BLaER1 treated with 17β-estradiol and CSF1 and Interleukin-3, amounts not matched to agents 10 nM and 100 nM (cell line): Measurements from ENCODE around the gene DELE1.

Source experiments
- H3K27ac ChIP-seq, 11 experiments: shearing (Covaris generic); formaldehyde crosslinking; 2 replicates each; pipeline ENCODE4 v1.8.1; 2022
- H3K27me3 ChIP-seq, 11 experiments: shearing (Covaris generic); formaldehyde crosslinking; 2 replicates each; pipeline ENCODE4 v1.8.1; 2022
- H3K36me3 ChIP-seq, 11 experiments: shearing (Covaris generic); formaldehyde crosslinking; 2 replicates each; pipeline ENCODE4 v1.8.1; 2022
- H3K4me1 ChIP-seq, 10 experiments: shearing (Covaris generic); formaldehyde crosslinking; 2 replicates each; pipeline ENCODE4 v1.8.1; 2022
- H3K4me2 ChIP-seq, 11 experiments: shearing (Covaris generic); formaldehyde crosslinking; 2 replicates each; pipeline ENCODE4 v1.8.1; 2022
- H3K4me3 ChIP-seq, 10 experiments: shearing (Covaris generic); formaldehyde crosslinking; 2 replicates each; pipeline ENCODE4 v1.8.1; 2022
- H3K9ac ChIP-seq, 11 experiments: shearing (Covaris generic); formaldehyde crosslinking; 2 replicates each; pipeline ENCODE4 v1.8.1; 2022
- H3K9me3 ChIP-seq, 11 experiments: shearing (Covaris generic); formaldehyde crosslinking; replicated peaks in 1 of 11; 2 replicates each; pipeline ENCODE4 v1.8.1; 2022
- H4K20me1 ChIP-seq, 11 experiments: shearing (Covaris generic); formaldehyde crosslinking; 2 replicates each; pipeline ENCODE4 v1.8.1; 2022
- Cebpa-rat ChIP-seq, 11 experiments: shearing (Covaris generic); IDR thresholded peaks; 2 replicates each; pipeline ENCODE4 v1.8.1; 2022

Gene DELE1

DNA sequence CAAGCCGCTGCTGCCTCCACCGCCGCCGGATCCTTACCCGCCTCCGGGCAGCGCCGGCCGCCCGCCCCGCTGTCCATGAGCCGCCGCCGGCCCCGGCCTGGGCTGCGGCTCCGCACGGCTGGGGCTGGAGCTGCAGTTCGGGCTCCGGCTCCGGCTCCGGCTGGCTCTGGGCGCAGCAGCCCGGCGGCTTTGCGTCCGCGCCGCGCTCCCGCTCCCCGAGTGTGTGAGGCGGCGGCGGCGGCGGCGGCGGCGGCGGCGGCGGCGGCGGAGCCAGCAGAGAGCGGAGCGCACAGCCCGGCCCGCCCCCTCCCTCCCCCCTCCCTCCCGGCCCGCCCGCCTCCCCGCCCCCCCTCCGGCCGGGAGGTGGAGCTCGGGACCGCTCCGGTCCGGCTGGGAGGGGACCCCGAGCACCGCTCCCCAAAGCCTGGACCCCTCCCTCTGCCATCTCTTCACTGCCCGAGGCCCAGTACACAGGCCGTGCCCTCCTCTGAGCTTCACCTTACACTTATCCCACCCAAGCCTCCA lies 45.4 kb upstream of the DELE1 start, which contains the start of gene PCDH1:
Gene PCDH1 (minus strand): TSS at position 225 of the 525 bp plus-strand sequence. CDS start 148 bp downstream, at position 77.
- Histone ChIP-seq H3K4me1 (peaks cover 30 to 54% (median 45%) of the 10 kb centered on the region in 10 experiments), H3K4me3 (peak within 1 kb of the TSS; percentile 44 to 67 (median 55)), H3K9me3 (no peaks in the 10 kb centered on the region), H3K27ac (no peak within 1 kb of the TSS), H3K27me3 (peaks cover 72 to 93% (median 80%) of the 10 kb centered on the region in 11 experiments), H3K36me3 (no peaks in the 10 kb centered on the region), H3K9ac (peak within 1 kb of the TSS in 7 of 11 experiments; percentile 2 to 58 (median 41); a peak in 6 of 22 replicates), H3K4me2 (peak within 1 kb of the TSS; percentile 68 to 90 (median 87)), H4K20me1 (peaks cover 0 to 71% (median 22%) of the 10 kb centered on the region in 11 experiments; a peak in 16 of 22 replicates)
- no peak for TF ChIP-seq Cebpa-rat (IDR thresholded peaks at IDR 0.05)

DNA sequence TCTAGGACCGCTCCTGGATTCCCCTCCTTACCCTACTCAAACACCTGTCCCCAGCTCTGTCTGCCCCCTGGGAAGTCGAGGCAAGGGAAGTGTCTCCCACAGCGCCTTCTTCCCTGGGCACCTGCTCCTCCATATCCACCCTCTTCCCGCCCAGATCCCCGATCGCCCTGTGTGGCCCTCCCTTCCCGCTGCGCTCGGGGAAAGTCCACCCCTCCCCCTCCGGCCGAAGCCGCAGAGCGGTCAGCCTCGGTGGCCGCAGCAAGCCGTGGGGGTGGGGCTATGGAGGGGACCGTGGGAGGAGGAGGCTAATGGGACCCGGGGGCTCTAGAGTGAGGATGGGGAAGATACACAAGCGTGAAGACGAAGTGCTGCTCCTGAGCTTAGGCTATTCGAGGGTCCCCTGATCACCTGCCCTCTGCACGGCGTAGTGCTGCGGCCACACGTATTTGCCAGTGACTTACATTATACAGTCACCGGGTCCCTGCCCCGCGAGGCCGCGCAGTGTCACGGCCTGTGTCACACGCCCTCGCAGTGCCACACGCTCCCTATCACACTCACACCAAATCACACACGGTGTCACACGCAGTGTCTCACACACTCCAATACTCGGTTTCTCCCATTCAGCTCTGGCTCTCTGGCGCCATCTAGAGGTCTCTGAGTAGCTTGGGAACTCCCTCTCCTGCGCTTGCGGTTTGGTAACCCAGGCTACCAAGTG lies 44.8 kb upstream of the DELE1 start:
- H3K36me3 ChIP-seq: no peaks in the 10 kb centered on the region
- H3K4me1 ChIP-seq: peaks cover 30 to 54% (median 45%) of the 10 kb centered on the region in 10 experiments
- no peaks in the 10 kb centered on the region for H3K9me3 ChIP-seq
- H3K4me2 ChIP-seq: peak overlapping the region; percentile 47 to 90 (median 69)
- TF ChIP-seq Cebpa-rat (IDR thresholded peaks at IDR 0.05): no peak
- H3K9ac ChIP-seq: no peak overlapping the region
- peaks cover 0 to 77% (median 22%) of the 10 kb centered on the region in 11 experiments; a peak in 16 of 22 replicates for H4K20me1 ChIP-seq
- peak overlapping the region in 7 of 10 experiments; percentile 1 to 46 (median 22); a peak in 6 of 20 replicates for H3K4me3 ChIP-seq
- no peak overlapping the region for H3K27ac ChIP-seq
- peaks cover 76 to 97% (median 82%) of the 10 kb centered on the region in 11 experiments for H3K27me3 ChIP-seq

DNA sequence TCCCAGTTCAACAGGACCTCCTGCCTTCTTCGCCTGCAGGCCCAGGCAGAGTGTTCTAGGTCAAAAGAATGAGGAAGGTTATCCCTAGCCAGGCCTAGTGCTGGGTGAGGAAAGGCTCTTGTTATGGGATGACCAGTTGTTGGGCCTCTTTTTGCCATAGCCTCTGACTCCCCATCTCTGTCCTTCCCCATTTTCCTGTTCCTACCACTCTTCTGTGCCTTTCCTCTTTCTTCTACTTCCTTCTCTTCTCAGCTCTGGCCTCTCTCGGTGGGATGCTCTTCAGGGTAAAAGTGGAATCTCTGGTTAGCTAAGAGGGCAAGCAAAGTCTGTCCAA lies 44.3 kb upstream of the DELE1 start:
- peaks cover 76 to 97% (median 82%) of the 10 kb centered on the region in 11 experiments for H3K27me3 ChIP-seq
- H4K20me1 ChIP-seq: peaks cover 0 to 72% (median 19%) of the 10 kb centered on the region in 11 experiments; a peak in 16 of 22 replicates
- H3K9me3 ChIP-seq: no peaks in the 10 kb centered on the region
- peaks cover 30 to 54% (median 45%) of the 10 kb centered on the region in 10 experiments for H3K4me1 ChIP-seq
- H3K4me2 ChIP-seq: peak overlapping the region; percentile 47 to 90 (median 69); a peak in 20 of 22 replicates
- H3K9ac ChIP-seq: no peak overlapping the region; a peak in 1 of 22 replicates
- TF ChIP-seq Cebpa-rat (IDR thresholded peaks at IDR 0.05): no peak
- no peaks in the 10 kb centered on the region for H3K36me3 ChIP-seq
- no peak overlapping the region for H3K27ac ChIP-seq
- H3K4me3 ChIP-seq: no peak overlapping the region

DNA sequence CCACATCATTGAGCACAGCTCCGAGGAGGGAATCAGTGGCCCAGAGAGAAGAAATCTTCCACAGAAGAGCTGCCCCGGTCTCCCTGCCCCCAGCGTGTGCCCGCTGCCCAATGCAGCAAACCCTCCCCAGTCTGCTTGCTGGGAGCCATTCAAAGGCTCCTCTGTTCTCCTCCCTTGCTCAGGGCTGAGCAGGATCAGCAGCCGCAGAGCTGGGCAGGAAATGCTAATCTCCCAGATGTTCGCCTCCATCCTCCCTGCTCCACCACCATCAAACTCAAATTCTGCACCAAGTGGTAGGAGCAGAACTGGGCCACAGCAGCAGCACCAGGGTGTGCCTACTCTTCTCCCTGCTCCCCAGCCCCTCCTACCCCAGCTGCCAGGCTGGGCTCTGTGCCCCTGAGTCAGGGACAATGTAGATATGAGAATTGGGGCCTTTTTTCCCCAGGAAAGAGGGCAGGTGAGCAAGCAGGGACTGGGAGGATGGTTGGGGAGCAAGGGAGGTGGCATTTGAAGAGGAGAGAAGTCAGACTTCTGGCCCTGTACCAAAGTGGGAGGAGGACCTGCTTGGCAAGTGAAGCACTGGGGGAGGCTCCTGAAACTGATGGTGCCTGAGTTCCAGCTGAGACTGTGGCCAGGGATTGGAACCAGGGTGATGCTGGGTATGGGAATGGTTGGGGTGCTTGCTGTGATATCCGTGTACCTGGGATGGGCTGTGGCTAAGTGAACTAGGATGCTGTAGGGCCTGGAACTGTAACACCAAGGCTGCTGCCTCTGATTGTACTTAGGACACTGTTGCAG lies 43.5 kb upstream of the DELE1 start:
- peak overlapping the region in 1 of 11 experiments; percentile 29; a peak in 2 of 22 replicates for H3K9ac ChIP-seq
- H3K9me3 ChIP-seq: no peaks in the 10 kb centered on the region
- peaks cover 0 to 71% (median 19%) of the 10 kb centered on the region in 11 experiments; a peak in 16 of 22 replicates for H4K20me1 ChIP-seq
- H3K4me3 ChIP-seq: no peak overlapping the region
- no peaks in the 10 kb centered on the region for H3K36me3 ChIP-seq
- peaks cover 71 to 96% (median 80%) of the 10 kb centered on the region in 11 experiments for H3K27me3 ChIP-seq
- H3K4me1 ChIP-seq: peaks cover 30 to 54% (median 45%) of the 10 kb centered on the region in 10 experiments
- H3K27ac ChIP-seq: no peak overlapping the region
- no peak for TF ChIP-seq Cebpa-rat (IDR thresholded peaks at IDR 0.05)
- peak overlapping the region; percentile 47 to 90 (median 69); a peak in 19 of 22 replicates for H3K4me2 ChIP-seq

DNA sequence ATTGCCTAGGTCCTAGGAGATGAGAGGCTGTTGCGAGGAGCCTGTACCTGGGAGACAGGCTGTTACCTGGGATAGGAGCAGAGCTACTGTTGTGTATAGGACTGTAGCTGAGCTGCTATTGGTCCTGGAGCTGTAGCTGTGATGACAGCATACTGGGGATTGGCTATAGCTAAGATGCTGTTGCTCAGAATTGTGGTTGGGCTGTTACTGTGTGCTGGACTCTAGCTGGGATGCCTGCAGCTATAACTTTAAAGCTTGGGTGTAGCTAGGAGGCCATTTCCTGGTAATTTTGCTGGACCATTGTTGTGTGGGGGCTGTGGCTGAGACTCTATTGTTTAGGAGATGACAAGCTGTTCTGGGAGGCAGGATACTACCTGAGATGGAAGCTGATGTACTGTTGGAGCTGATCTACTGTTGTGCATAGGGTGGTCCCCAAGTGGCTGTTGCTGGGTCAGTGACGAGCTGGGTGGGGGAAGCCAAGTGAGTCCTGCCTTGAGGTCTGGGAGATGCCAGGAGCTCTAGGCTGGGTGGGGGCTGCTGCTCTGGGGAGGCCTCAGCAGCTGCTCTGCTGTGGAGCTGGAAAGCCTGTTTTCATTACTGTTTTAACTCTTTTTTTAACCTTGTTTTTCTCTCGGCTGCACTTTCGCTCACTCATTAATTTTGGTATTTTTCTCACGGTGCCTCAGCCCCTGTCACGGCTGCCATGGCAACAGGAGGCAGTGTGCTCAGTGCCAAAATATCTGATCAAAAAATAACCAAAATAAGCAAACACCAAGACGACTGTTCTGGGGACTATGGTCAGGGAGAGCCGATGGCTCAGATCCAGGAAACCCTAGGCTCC lies 42.5 kb upstream of the DELE1 start:
- no peak for TF ChIP-seq Cebpa-rat (IDR thresholded peaks at IDR 0.05)
- Histone ChIP-seq H4K20me1 (peaks cover 0 to 62% (median 19%) of the 10 kb centered on the region in 11 experiments; a peak in 16 of 22 replicates), H3K9ac (0 out of 22 replicates have a peak overlapping the region, but pooled peaks of 1 of the 11 experiments have one; percentile 5), H3K4me3 (no peak overlapping the region), H3K4me2 (peak overlapping the region in 2 of 11 experiments; percentile 67 to 80; a peak in 2 of 22 replicates), H3K36me3 (no peaks in the 10 kb centered on the region), H3K27me3 (peaks cover 61 to 85% (median 70%) of the 10 kb centered on the region in 11 experiments), H3K4me1 (peaks cover 30 to 53% (median 45%) of the 10 kb centered on the region in 10 experiments), H3K27ac (no peak overlapping the region), H3K9me3 (no peaks in the 10 kb centered on the region)

DNA sequence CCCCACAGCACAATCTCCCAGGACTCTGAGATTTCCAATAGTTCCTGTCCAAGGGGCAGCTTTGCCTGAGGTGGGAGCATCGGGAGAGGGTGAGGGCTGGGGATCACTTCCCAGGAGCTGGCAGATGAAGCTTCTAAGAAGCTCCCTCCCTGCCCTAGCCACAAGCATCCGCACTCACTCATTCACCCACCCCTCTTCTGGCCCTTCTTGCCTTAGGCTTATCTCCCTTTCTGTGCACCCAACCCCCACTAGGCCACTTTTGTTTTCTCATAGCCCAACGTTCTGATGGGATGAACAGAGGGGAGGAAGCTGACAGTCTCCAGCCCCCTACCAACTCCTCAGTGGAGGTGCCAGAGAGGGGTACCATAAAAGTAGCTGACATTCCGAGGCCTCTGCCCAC lies 41.8 kb upstream of the DELE1 start:
- H3K36me3 ChIP-seq: no peaks in the 10 kb centered on the region
- peak overlapping the region in 2 of 11 experiments; percentile 10 to 16; a peak in 2 of 22 replicates for H3K4me2 ChIP-seq
- no peak overlapping the region for H3K4me3 ChIP-seq
- 0 out of 22 replicates have a peak overlapping the region, but pooled peaks of 1 of the 11 experiments have one; percentile 5 for H3K9ac ChIP-seq
- H3K27ac ChIP-seq: no peak overlapping the region
- peaks cover 54 to 78% (median 63%) of the 10 kb centered on the region in 11 experiments for H3K27me3 ChIP-seq
- no peaks in the 10 kb centered on the region for H3K9me3 ChIP-seq
- no peak for TF ChIP-seq Cebpa-rat (IDR thresholded peaks at IDR 0.05)
- peaks cover 30 to 46% (median 38%) of the 10 kb centered on the region in 10 experiments for H3K4me1 ChIP-seq
- peaks cover 0 to 55% (median 14%) of the 10 kb centered on the region in 11 experiments; a peak in 15 of 22 replicates for H4K20me1 ChIP-seq

DNA sequence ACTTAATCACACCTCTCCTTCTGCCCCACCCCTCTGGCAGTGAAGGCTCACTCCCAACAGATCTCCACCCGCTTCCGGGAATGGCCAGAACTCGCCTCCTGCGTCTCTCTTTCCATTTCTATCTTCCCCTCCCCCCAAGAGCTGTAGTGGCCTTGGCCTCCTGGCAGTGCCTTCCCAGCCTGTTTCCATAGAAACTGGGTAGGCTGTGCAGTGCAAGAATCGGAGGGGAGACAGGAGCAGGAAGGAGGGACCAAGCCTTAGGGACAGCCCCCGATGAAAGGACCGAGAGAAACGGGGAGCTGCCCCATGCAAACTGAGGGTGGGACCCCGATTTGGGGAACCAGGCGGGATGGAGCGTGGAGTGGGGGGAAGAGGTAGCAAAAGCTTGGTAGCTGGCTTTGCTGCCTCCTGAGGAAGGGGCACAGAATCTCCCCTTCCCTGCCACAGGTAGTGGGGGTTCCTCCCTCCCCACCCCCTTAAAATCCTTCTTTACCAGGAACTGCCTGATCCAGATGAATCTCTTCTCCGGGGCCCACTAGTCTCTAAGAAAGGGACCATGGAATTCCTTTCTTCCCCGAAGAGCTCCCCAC lies 41.0 kb upstream of the DELE1 start:
- H3K4me2 ChIP-seq: peak overlapping the region in 7 of 11 experiments; percentile 7 to 33 (median 16); a peak in 7 of 22 replicates
- no peaks in the 10 kb centered on the region for H3K36me3 ChIP-seq
- no peak overlapping the region for H3K4me3 ChIP-seq
- H3K27me3 ChIP-seq: peaks cover 46 to 70% (median 55%) of the 10 kb centered on the region in 11 experiments
- H4K20me1 ChIP-seq: peaks cover 0 to 47% (median 9%) of the 10 kb centered on the region in 11 experiments; a peak in 15 of 22 replicates
- no peak overlapping the region for H3K9ac ChIP-seq
- no peak for TF ChIP-seq Cebpa-rat (IDR thresholded peaks at IDR 0.05)
- peaks cover 28 to 42% (median 34%) of the 10 kb centered on the region in 10 experiments for H3K4me1 ChIP-seq
- H3K27ac ChIP-seq: no peak overlapping the region
- no peaks in the 10 kb centered on the region for H3K9me3 ChIP-seq
